ENCODE measurements around the gene CIITA.
"Not testable (repeated sequence)": the region's sequence is repeated elsewhere in the genome, so short reads cannot be mapped to it uniquely, and the experiment has no call there.

Gene CIITA

GRCh38 chr16:10922328-10923145 lies 45.5 kb downstream of the CIITA start:
- FAIRE-seq = no peak

- FAIRE-seq = no peak
These were observed 46.2 kb downstream of the CIITA start for GRCh38 chr16:10923146-10923649.

- no peak for FAIRE-seq
These were observed 46.7 kb downstream of the CIITA start for GRCh38 chr16:10923650-10924214.

- FAIRE-seq = not testable (repeated sequence)
These were observed 48.3 kb downstream of the CIITA start for GRCh38 chr16:10925285-10925684.

GRCh38 chr16:10926094-10926493 lies 49.1 kb downstream of the CIITA start:
- FAIRE-seq = no peak

GRCh38 chr16:10926867-10927266 lies 49.9 kb downstream of the CIITA start:
- FAIRE-seq = no peak

- FAIRE-seq = no peak
These were observed 50.6 kb downstream of the CIITA start for GRCh38 chr16:10927497-10928112.

GRCh38 chr16:10929097-10929496 lies 52.1 kb downstream of the CIITA start:
- FAIRE-seq = not testable (repeated sequence)

GRCh38 chr16:10929853-10930754 lies 53.1 kb downstream of the CIITA start:
- FAIRE-seq = no peak

GRCh38 chr16:10930755-10931093 lies 53.7 kb downstream of the CIITA start:
- no peak for FAIRE-seq

- no peak for FAIRE-seq
These were observed 54.1 kb downstream of the CIITA start for GRCh38 chr16:10931134-10931533.

GRCh38 chr16:10931977-10932632 lies 55.1 kb downstream of the CIITA start:
- no peak for FAIRE-seq

- FAIRE-seq = no peak
These were observed 56.1 kb downstream of the CIITA start for GRCh38 chr16:10932959-10933710.

- FAIRE-seq = no peak
These were observed 56.9 kb downstream of the CIITA start for GRCh38 chr16:10933865-10934264.

- no peak for FAIRE-seq
These were observed 57.5 kb downstream of the CIITA start for GRCh38 chr16:10934325-10935107.

GRCh38 chr16:10935226-10935915 lies 58.4 kb downstream of the CIITA start:
- no peak for FAIRE-seq

- FAIRE-seq = no peak
These were observed 59.4 kb downstream of the CIITA start for GRCh38 chr16:10936272-10936984.

- no peak for FAIRE-seq
These were observed 60.3 kb downstream of the CIITA start for GRCh38 chr16:10937068-10937859.

GRCh38 chr16:10938321-10938720 lies 61.3 kb downstream of the CIITA start:
- FAIRE-seq = no peak
